ENCODE results near the gene ATP13A4.

The ATP13A4 gene

DNA sequence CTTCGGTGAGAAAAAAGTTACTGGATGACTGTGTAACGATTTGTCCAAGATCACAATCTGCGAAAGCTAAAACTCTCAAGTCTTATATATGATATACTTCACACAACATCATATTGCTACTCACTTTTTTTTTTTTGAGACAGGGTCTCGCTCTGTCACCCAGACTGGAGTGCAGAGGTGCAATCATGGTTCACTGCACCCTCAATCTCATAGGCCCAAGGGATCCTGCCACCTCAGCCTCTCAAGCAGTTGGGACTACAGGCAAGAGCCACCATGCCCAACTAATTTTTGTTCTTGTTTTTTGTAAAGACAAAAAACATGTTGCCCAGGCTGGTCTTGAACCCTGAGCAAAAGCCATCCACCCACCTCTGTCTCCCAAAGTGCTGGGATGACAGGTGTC, 5.4 kb upstream of the ATP13A4 start:
- TF ChIP-seq, protein P1, sequence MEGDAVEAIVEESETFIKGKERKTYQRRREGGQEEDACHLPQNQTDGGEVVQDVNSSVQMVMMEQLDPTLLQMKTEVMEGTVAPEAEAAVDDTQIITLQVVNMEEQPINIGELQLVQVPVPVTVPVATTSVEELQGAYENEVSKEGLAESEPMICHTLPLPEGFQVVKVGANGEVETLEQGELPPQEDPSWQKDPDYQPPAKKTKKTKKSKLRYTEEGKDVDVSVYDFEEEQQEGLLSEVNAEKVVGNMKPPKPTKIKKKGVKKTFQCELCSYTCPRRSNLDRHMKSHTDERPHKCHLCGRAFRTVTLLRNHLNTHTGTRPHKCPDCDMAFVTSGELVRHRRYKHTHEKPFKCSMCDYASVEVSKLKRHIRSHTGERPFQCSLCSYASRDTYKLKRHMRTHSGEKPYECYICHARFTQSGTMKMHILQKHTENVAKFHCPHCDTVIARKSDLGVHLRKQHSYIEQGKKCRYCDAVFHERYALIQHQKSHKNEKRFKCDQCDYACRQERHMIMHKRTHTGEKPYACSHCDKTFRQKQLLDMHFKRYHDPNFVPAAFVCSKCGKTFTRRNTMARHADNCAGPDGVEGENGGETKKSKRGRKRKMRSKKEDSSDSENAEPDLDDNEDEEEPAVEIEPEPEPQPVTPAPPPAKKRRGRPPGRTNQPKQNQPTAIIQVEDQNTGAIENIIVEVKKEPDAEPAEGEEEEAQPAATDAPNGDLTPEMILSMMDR (IDR thresholded peaks at IDR 0.05; ENCODE audit: low read depth, low read length): no peak
- no peak for DNase-seq (ENCODE audit: extremely low read depth, low read depth)

DNA sequence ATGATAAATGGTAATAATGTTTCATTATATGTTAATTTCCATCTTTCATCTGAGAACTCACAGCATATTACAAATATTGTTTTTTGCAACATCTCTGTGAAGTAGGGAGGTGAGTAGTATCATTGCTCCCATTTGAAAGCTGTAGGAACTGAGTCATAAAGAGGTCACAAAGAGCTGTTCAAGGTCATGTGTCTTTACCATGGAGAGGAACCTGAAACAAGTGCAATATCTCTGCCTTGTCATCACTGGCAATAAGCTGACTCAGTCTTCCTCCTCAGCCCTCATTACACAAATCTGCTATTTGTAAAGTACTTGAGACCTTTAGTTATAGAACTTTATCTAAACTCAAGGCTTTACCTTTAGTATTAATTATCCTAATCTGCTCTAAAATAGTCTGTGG, 4.4 kb upstream of the ATP13A4 start:
- TF ChIP-seq, protein P1 (IDR thresholded peaks at IDR 0.05; ENCODE audit: low read depth, low read length): no peak
- no peak for DNase-seq (ENCODE audit: extremely low read depth, low read depth)

DNA sequence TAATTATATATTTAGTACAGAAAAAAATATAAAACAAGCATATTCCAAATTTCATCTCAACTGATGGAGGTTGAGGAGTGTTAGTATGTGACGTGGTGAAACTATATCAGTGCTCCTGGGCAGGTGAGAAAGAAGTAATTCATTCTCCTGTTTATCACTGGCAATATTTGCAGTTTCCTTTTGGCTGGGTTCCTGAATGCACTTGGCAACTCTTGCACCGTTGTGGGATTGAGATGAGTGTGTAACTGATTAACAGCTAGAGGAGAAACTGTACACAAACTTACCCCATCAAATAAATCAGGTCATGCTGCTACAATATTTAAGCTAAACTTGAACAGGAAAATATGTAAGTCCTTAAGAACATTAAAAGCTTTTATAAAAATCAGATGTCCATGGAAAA, 2.1 kb upstream of the ATP13A4 start:
- no peak for DNase-seq (ENCODE audit: extremely low read depth, low read depth)
- TF ChIP-seq, protein P1 (IDR thresholded peaks at IDR 0.05; ENCODE audit: low read depth, low read length): no peak

DNA sequence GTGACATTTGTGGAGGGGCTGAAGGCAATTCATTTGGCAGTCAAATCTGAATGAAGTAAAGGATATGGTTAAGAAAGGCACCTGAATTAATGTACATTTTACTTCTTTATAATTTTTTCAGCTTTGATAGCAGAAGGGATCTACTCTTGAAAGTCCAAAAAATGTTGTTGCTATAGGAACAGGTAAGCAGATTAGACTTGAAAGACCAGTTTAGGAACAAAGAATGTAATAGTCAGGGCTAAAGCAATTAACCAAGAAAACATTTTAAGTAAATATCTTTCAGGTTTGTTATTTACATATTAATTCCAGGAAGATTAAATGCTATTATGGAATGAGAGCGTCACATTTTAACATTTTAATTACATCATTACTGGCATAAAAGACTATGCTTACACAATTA, 1.1 kb downstream of the ATP13A4 start:
- no peak for DNase-seq (ENCODE audit: extremely low read depth, low read depth)

DNA sequence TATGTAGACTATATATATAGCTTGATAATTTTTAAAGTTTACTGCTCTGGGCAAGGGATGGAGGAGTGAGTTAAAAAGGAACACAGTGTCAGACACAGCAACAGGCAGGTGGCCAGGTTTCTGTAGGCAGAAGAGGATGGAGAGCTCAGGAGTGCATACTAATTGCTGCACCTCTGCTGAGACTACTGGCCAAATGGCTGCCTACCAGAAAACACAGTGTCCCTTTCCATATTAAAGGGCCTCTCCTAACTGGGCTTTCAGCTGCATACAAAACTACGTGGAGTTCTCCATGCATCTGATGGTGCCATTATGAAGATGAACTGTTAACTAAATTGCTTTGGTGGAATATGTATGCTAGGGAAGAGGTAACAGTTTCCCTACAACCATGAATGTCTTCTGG, 1.8 kb downstream of the ATP13A4 start:
- DNase-seq (ENCODE audit: extremely low read depth, low read depth): no peak
- TF ChIP-seq, protein P1 (IDR thresholded peaks at IDR 0.05; ENCODE audit: low read depth, low read length): no peak

More for the DNA sequence above, 1.1 kb downstream of the ATP13A4 start:
- TF ChIP-seq, protein P1 (IDR thresholded peaks at IDR 0.05; ENCODE audit: low read depth, low read length): no peak

DNA sequence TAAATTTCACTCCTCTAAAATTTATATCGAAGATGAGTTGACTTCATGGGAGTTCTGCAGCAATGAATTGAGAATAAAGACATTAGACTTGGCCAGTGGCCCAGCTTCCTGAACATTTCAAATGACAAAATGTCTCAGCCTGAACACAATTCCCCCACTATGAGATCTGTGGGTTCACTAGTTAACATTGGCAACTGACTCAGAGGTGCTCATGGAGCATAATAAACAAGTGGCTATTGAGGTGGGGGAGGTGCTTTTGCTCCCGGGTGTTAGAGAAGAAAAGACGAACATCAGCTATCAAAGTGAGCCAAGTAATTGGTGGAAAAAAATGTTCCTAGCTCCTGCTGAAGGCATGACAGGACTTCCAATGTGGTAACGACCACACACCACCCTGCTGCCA, 6.3 kb downstream of the ATP13A4 start:
- TF ChIP-seq, protein P1 (IDR thresholded peaks at IDR 0.05; ENCODE audit: low read depth, low read length): no peak
- no peak for DNase-seq (ENCODE audit: extremely low read depth, low read depth)

DNA sequence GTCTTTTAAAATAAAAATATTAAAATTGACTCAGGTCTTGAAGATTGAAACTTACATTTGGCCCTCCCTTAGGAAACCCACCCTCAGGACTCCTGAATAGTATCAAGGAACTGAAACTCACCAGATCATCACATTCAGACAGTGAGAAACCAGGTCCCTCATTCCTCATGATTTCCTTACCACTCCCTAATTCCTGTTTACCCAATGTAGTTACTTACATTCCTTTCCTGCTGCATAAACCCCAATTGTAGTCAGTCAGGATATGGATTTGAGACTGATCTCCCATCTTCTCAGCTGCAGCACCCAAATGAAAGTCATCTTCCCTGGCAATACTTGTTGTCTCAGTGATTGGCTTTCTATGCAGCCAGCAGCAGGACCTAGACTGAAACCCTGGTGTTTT, 8.6 kb downstream of the ATP13A4 start:
- TF ChIP-seq, protein P1 (IDR thresholded peaks at IDR 0.05; ENCODE audit: low read depth, low read length): no peak

More for the DNA sequence above, 8.6 kb downstream of the ATP13A4 start:
- DNase-seq (ENCODE audit: extremely low read depth, low read depth): no peak

All from AG09319 (cell line).